DOHH2 (cell line): Measurements from ENCODE around the gene ZNF575.

Experiments used
- EZH2phosphoT487 ChIP-seq: fragments of 200-600 bp; sonication (generic); IDR thresholded peaks from 2 replicates; pipeline ENCODE4 v1.6.1; 2017; ENCODE audit warnings: borderline replicate concordance, mild to moderate bottlenecking, antibody characterized with exemption, low read length, moderate library complexity, mixed read lengths
- TF ChIP-seq, protein P1 (sequence below): fragments of 200-600 bp; sonication (generic); IDR thresholded peaks from one replicate; pipeline ENCODE4 v1.5.1; 2014; ENCODE audit warnings: antibody characterized with exemption, mild to moderate bottlenecking, low read depth, low read length; ENCODE audit not compliant: poor library complexity, severe bottlenecking

DNA sequence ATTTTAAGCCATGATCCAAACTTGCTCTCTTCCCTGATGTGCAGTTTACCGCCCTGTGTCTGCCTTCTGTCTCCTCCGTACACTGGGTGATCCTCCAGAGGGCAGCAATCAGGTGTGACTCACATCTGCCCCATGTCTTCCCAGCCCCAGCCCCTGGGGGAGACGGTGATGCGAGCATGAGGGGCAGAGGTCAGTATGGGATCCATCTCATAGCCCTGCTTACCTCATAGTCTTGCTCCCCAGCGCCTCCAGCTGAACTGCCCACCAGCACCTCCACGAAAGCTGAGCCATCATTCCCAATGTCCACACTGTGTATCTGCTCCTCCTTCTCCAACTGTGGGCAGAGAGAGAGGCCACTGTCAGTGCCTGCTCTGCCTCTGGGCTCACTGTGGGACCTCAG, 27.7 kb downstream of the ZNF575 start:
- TF ChIP-seq, protein P1, sequence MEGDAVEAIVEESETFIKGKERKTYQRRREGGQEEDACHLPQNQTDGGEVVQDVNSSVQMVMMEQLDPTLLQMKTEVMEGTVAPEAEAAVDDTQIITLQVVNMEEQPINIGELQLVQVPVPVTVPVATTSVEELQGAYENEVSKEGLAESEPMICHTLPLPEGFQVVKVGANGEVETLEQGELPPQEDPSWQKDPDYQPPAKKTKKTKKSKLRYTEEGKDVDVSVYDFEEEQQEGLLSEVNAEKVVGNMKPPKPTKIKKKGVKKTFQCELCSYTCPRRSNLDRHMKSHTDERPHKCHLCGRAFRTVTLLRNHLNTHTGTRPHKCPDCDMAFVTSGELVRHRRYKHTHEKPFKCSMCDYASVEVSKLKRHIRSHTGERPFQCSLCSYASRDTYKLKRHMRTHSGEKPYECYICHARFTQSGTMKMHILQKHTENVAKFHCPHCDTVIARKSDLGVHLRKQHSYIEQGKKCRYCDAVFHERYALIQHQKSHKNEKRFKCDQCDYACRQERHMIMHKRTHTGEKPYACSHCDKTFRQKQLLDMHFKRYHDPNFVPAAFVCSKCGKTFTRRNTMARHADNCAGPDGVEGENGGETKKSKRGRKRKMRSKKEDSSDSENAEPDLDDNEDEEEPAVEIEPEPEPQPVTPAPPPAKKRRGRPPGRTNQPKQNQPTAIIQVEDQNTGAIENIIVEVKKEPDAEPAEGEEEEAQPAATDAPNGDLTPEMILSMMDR, result peak; percentile 12
- no peak for TF ChIP-seq EZH2phosphoT487
